ENCODE measurements around the gene AP1S1.

The AP1S1 gene

DNA sequence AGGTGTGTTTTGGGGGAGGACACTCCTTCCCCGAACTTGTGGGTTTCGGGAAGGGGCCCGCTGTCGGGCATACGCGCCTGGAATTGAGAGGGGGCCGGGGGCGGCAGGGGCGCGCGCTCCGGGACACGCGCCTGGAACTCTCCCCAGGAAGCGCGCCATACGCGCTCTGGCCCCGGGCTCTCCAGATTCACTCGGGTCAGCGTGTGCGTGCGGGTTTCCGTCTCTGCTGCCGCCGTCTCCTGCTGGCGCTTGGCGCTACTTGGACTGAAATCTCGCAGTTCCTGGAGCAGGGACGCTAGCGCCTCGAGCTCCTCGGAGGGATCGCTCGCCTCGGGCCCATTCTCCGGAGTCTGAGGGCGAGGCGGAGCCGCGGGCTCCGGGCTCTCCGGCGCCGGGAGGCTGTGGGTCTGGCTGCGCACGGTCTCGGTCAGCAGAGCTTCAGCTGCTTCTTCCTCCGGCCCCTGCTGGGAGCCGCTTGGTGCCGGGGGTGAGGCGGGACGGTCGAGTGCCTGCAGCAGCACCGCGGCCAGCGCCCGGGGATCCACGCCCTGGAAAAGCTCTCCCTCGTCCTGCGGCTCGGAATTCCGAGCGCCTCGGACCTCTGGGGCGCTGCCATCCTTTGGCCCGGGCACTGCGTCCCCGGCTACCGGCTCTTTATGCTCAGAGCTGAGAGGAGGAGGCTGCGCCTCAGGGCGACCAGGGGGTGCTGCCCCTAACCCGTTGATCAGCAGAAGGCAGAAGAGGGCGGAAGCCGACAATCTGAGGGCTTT is 10.0 kb downstream of the AP1S1 start:
- DNase-seq (ENCODE audit: low read depth), result peak; percentile 66
- no peak overlapping the region for H3K4me3 ChIP-seq (replicated peaks; ENCODE audit: low read depth, low read length)
- TF ChIP-seq, protein P1, sequence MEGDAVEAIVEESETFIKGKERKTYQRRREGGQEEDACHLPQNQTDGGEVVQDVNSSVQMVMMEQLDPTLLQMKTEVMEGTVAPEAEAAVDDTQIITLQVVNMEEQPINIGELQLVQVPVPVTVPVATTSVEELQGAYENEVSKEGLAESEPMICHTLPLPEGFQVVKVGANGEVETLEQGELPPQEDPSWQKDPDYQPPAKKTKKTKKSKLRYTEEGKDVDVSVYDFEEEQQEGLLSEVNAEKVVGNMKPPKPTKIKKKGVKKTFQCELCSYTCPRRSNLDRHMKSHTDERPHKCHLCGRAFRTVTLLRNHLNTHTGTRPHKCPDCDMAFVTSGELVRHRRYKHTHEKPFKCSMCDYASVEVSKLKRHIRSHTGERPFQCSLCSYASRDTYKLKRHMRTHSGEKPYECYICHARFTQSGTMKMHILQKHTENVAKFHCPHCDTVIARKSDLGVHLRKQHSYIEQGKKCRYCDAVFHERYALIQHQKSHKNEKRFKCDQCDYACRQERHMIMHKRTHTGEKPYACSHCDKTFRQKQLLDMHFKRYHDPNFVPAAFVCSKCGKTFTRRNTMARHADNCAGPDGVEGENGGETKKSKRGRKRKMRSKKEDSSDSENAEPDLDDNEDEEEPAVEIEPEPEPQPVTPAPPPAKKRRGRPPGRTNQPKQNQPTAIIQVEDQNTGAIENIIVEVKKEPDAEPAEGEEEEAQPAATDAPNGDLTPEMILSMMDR (IDR thresholded peaks at IDR 0.05; ENCODE audit: low read length, missing control alignments), result no peak

DNA sequence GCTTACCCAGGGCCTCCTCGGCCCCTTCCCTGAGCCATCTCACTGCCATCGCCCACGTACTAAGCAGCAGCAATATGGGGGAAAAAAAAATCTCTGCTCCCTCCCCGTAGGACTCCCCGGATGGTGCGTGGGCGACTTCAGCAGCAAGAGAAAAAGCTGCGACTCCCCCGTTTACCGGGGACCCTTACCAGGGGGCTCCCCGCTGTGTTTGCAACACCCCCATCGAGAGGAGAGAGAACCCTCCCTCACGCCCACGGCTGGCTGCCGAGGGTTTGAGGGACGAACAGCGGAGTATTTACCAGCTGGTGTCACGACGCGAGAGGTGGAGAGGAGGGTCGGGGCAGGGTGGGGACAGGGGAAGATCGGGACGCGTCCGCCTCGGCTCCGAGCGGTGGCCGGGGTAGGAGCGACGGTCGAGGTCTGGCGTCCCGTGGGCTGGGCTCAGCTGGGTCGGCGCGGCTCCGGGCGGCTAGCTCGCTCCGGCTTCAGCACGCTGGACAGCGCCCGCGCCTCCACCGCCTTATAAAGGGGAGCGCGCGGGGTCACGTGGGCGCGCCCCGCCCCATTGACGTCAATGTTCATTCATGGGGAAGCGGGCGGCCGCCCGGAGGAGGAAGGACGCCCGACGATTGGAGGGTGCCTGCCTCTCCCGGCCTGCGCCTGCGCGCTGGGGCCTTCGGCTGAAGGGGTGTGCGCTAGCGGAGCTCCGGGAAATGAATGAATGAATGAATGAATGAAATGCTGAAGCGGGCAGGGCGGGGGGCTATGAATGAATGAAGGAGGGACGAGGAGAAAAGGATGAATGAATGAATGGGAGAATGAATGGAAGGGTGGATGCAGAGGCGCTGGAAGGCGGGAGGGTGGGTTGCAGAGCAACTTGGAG is 11.0 kb downstream of the AP1S1 start, which contains the start of gene VGF:
Gene VGF (minus strand): TSS at position 495 of the 883 bp plus-strand sequence. CDS start 726 bp downstream, outside the sequence.
- TF ChIP-seq, protein P1 (IDR thresholded peaks at IDR 0.05; ENCODE audit: low read length, missing control alignments), result no peak
- H3K4me3 ChIP-seq (replicated peaks; ENCODE audit: low read depth, low read length), result peak within 1 kb of the TSS; percentile 39
- DNase-seq (ENCODE audit: low read depth), result peak; percentile 90

DNA sequence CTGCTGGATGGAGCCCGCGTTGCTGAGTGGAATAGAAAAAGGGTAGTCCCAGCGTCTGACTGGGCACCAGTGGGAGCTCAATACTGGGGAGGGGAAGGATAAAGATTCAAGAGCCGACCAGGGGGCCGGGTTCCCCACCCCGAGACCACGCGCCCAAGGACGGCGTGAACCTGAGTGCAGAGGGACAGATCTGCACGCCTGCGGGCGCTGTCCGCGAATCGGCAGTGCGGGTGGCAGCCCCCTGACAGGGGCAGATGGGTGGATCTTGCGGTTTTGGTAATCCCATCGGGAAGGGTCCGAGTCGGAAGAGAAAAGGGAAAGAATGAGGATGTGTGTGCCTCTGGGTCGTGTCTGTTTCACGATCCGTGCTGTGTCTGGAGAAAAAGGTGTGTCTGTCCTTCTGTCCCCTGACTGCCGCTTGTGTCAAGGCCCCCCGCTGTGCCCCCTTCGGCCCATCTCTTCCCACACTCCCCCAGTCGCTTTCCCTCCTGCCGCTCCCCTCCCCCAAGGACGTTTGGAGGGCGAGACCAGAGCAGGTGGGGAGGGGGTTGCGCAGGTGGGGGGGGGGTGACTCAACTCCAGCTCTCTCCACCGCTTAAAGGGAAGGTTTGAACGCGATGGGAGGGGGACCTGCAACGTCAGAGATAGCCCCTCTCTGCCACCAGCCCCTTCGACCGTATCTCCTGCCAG is 11.8 kb downstream of the AP1S1 start:
- H3K4me3 ChIP-seq (replicated peaks; ENCODE audit: low read depth, low read length), result peak overlapping the region; percentile 39
- TF ChIP-seq, protein P1 (IDR thresholded peaks at IDR 0.05; ENCODE audit: low read length, missing control alignments), result no peak
- no peak for DNase-seq (ENCODE audit: low read depth)

DNA sequence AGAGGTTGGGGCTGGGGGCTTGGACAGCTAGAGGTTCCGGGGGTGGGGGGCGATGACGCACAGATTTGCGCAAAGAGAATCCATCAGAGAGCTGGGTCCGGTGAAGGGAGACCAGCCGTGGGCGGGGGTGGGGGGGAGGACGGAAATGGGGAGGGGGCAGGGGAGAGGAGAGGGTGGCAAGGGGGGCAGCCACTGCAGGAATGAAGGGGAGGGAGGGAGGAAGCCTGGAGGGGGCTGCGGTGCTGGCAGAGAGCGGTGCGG is 12.3 kb downstream of the AP1S1 start:
- TF ChIP-seq, protein P1 (IDR thresholded peaks at IDR 0.05; ENCODE audit: low read length, missing control alignments), result no peak
- no peak overlapping the region for H3K4me3 ChIP-seq (replicated peaks; ENCODE audit: low read depth, low read length)
- DNase-seq (ENCODE audit: low read depth), result no peak

DNA sequence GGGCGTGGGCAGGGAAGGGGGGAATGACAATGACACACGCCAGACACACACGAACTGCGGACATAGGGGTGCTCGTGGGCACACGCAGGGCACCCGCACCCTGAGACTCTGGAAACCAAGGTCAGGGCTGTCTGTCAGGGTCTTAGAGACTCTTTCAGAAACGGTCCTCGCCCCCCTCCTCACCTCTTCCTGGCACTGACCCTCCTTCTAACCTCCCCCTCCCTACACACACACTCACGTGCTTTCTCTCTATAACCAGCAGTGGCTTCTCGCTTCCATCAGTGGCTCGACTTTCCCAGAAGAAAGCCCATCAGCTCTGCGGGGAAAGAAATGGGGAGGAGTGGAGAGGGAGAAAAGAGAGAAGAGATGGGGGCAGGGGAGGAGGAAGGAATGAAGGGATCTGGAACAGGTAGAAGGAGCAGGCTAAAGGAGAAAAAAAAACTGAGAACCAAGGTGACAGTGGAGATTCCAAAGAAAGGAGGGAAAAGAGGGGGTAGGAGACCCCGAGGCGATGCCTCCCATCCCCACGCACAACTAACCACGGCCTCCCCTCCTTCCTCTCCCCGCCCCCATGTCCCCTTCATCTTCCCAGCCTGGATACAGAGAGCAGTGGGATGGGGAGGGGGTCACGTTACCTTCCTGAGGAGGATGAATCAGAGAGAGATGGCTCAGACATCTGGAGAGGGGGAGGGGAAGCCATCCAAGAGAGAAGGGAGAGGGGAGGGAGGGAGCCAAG is 12.8 kb downstream of the AP1S1 start:
- no peak for DNase-seq (ENCODE audit: low read depth)
- TF ChIP-seq, protein P1 (IDR thresholded peaks at IDR 0.05; ENCODE audit: low read length, missing control alignments), result no peak
- H3K4me3 ChIP-seq (replicated peaks; ENCODE audit: low read depth, low read length), result no peak overlapping the region

DNA sequence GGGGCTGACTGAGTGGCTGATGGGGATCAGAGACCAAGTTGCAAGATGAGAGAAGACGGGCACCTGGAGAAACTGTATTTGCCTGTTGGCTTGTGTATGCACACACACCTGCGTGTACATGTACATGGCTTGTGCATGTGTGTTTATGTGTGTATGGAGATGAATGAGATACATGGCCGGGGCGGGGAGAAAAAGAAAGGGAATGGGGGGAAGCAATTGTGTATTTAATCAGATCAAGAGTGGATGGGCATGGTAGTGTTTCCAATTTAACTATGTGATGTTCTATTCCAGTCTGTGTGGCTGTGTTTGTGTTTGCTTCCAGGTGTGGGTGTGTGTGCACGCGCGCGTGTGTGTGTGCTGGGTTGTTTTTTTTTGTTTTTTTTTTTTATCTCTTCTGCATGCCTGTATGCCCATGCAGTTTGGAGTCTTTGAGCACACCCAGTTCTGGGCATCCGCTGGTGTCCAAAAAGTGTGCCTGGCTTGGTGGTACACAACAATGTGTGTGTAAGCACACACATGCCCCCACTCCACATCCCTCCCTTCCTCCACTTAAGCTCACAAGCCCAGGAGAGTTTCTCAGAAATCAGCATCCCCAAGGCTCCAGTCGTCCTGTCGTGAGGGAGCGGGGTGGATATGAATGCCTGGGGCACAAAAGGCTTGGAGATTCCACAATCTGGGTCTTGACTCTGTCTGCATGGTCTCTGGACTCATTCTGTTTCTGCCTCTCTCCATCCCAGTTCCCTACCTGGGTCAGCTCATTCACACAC is 13.6 kb downstream of the AP1S1 start:
- H3K4me3 ChIP-seq (replicated peaks; ENCODE audit: low read depth, low read length), result no peak overlapping the region
- TF ChIP-seq, protein P1 (IDR thresholded peaks at IDR 0.05; ENCODE audit: low read length, missing control alignments), result no peak
- DNase-seq (ENCODE audit: low read depth), result no peak

All from fibroblast of pulmonary artery (primary cell).